Panc1 (cell line): ENCODE measurements around the gene INPP1.

Experiments
- POLR2AphosphoS5 ChIP-seq: IDR thresholded peaks from 2 replicates; pipeline ENCODE4 v1.6.1; 2012; ENCODE audit warnings: mild to moderate bottlenecking, low read depth, low read length, moderate library complexity
- SIN3A ChIP-seq: IDR thresholded peaks from 2 replicates; pipeline ENCODE4 v1.6.1; 2012; ENCODE audit warnings: low read depth, mild to moderate bottlenecking, low read length, moderate library complexity, borderline replicate concordance; ENCODE audit not compliant: insufficient read depth
- TF ChIP-seq, protein P1 (sequence below): fragments of 450-650 bp; IDR thresholded peaks from 2 replicates; pipeline ENCODE4 v1.5.1; 2017; ENCODE audit warnings: mild to moderate bottlenecking

DNA sequence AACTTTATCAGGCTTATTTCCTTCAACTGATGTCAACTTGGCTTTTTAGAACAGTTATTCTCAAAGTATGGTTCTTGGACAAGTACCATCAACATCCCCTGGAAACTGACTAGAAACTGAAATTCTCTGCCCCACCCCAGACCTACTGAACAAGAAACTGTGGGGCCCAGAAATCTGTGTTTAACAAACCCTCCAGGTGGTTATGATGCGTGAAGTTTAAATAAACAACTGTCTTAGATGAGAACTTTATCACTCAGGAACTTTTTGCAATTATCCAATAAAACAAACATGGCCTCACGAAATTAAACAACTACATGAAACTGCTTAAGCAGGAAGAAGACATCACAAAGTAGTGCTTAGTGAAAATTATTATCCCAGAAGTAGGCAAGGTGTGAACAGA lies 28.1 kb upstream of the INPP1 start:
- TF ChIP-seq, protein P1, sequence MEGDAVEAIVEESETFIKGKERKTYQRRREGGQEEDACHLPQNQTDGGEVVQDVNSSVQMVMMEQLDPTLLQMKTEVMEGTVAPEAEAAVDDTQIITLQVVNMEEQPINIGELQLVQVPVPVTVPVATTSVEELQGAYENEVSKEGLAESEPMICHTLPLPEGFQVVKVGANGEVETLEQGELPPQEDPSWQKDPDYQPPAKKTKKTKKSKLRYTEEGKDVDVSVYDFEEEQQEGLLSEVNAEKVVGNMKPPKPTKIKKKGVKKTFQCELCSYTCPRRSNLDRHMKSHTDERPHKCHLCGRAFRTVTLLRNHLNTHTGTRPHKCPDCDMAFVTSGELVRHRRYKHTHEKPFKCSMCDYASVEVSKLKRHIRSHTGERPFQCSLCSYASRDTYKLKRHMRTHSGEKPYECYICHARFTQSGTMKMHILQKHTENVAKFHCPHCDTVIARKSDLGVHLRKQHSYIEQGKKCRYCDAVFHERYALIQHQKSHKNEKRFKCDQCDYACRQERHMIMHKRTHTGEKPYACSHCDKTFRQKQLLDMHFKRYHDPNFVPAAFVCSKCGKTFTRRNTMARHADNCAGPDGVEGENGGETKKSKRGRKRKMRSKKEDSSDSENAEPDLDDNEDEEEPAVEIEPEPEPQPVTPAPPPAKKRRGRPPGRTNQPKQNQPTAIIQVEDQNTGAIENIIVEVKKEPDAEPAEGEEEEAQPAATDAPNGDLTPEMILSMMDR = no peak
- TF ChIP-seq POLR2AphosphoS5 (no peak), SIN3A (no peak)
